ENCODE measurements around the gene SLC2A4.
A peak's percentile ranks its signal among the peaks of the same experiment; 100 is the strongest.

Gene SLC2A4

DNA sequence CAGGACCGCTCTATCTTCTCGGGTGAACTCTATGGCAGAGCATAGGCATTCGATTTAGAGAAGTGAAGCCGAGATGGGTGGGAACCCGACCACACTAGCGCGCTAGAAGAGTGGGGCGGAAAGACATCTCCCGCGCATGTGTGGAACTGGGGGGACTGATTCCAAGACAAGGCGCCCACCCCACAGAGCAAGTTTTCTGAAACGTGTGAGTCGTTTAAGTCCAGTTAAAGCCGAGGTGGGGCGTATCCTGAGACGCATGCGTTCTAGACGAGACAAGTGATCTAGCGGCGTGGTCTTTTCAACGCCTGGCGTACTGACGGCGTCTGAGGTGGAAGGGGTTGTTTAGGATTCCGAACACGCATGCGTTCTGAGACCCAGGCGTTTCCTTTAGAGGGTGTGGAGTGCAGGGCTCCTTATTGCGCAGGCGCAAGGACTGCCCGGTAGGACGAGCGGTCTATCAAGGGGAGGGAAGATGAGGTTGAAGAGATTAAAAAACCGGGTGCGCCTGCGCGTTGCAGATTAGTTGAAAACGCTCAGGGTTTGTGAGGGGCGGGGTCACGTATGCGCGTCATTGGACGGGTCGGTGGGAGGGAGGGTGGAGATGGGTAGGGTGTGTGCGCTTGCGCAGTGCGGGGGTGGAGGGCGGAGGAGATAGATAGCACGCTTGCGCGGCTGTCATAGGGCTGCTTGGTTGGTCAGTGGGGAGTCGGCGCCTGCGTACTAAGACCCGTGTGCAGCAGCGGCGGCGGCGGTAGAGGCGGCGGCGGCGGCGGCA, 25.6 kb downstream of the SLC2A4 start, which contains the start of gene EIF5A:
Gene EIF5A, plus strand, starts transcription at position 718 of the 775 bp plus-strand sequence. CDS start 2,008 bp downstream, outside the sequence.
- peak within 1 kb of the TSS; percentile 96 for H3K9ac ChIP-seq (ENCODE audit: low read length)
- H3K4me3 ChIP-seq (ENCODE audit: insufficient read depth, low read length, poor library complexity, severe bottlenecking) = peak within 1 kb of the TSS; percentile 86
- no peaks in the 10 kb centered on the region for H3K9me3 ChIP-seq (ENCODE audit: insufficient read depth, low read length)
- peak within 1 kb of the TSS; percentile 88 for H3K4me2 ChIP-seq (ENCODE audit: low read depth, low read length, poor library complexity, severe bottlenecking)
- H3K27me3 ChIP-seq (ENCODE audit: low read length) = no peaks in the 10 kb centered on the region
- H3K36me3 ChIP-seq (ENCODE audit: low read length) = peaks cover 24% of the 10 kb centered on the region
- H2AFZ ChIP-seq (ENCODE audit: low read depth, low read length, severe bottlenecking) = peak within 1 kb of the TSS; percentile 91
- peaks cover 38% of the 10 kb centered on the region for H3K79me2 ChIP-seq (ENCODE audit: insufficient read depth, low read length)
- H3K9me2 ChIP-seq (replicated peaks; ENCODE audit: insufficient read depth, low read length) = no peaks in the 10 kb centered on the region
- peaks cover 43% of the 10 kb centered on the region for H3F3A ChIP-seq (ENCODE audit: insufficient read depth)
- TF ChIP-seq EZH2phosphoT487 (conservative IDR thresholded peaks at IDR 0.05; ENCODE audit: low read length) = no peak
- TF ChIP-seq, protein P1, sequence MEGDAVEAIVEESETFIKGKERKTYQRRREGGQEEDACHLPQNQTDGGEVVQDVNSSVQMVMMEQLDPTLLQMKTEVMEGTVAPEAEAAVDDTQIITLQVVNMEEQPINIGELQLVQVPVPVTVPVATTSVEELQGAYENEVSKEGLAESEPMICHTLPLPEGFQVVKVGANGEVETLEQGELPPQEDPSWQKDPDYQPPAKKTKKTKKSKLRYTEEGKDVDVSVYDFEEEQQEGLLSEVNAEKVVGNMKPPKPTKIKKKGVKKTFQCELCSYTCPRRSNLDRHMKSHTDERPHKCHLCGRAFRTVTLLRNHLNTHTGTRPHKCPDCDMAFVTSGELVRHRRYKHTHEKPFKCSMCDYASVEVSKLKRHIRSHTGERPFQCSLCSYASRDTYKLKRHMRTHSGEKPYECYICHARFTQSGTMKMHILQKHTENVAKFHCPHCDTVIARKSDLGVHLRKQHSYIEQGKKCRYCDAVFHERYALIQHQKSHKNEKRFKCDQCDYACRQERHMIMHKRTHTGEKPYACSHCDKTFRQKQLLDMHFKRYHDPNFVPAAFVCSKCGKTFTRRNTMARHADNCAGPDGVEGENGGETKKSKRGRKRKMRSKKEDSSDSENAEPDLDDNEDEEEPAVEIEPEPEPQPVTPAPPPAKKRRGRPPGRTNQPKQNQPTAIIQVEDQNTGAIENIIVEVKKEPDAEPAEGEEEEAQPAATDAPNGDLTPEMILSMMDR (IDR thresholded peaks at IDR 0.05; ENCODE audit: insufficient read depth, low read length, poor library complexity, severe bottlenecking) = no peak
- H3K27ac ChIP-seq (ENCODE audit: low read depth, low read length) = peak within 1 kb of the TSS; percentile 93
- H4K20me1 ChIP-seq (ENCODE audit: low read depth, low read length) = peaks cover 19% of the 10 kb centered on the region

DNA sequence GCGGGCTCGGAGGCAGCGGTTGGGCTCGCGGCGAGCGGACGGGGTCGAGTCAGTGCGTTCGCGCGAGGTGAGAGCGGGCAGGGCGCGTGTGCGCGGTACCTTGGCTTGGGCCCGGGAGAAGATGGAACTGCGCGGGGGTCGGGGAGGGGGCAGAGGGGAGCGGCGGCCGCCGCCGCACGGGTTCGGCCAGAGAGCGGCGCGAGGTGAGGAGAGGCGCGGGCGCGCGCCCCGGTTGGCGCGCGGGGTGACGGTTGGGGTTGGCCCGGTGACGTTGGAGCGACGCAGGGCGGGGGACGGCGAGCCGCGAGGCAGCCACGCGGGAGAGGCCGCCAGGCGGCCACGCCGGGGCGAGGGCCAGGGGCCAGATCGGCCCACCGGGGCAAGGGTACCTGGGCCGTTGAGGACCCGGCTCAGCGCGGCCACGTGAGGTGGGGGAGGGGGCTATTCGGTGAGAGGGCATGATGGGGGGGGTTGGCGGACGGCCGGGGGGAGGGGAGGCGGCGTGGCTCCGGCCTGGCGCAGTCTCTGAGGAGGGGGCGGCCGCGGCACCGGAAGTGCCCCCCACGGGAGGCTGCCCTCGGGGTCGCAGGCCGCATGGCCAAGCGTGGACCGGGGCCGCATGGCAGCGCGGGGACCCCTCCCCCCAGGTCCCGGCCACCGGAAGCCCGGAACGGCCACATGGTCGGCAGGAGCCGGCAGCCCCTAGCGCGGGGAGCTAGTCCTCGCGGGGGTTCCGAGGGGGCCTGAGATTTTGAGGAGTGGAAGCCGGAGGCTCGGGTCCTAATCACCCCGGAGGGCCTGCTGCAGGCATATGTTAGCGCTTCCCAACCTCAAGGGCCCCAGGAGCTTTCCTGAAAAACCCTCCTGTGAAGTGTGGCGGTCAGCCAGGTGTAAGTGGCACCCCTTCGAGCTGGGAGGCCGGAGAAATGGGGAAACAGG, 26.4 kb downstream of the SLC2A4 start:
- H4K20me1 ChIP-seq (ENCODE audit: low read depth, low read length) = peaks cover 19% of the 10 kb centered on the region
- H3K9me3 ChIP-seq (ENCODE audit: insufficient read depth, low read length) = no peaks in the 10 kb centered on the region
- H3K4me3 ChIP-seq (ENCODE audit: insufficient read depth, low read length, poor library complexity, severe bottlenecking) = peak overlapping the region; percentile 86
- H3K9ac ChIP-seq (ENCODE audit: low read length) = peak overlapping the region; percentile 96
- no peaks in the 10 kb centered on the region for H3K27me3 ChIP-seq (ENCODE audit: low read length)
- peaks cover 38% of the 10 kb centered on the region for H3K79me2 ChIP-seq (ENCODE audit: insufficient read depth, low read length)
- H3K36me3 ChIP-seq (ENCODE audit: low read length) = peaks cover 24% of the 10 kb centered on the region
- H3K9me2 ChIP-seq (replicated peaks; ENCODE audit: insufficient read depth, low read length) = no peaks in the 10 kb centered on the region
- peaks cover 51% of the 10 kb centered on the region for H3F3A ChIP-seq (ENCODE audit: insufficient read depth)
- H2AFZ ChIP-seq (ENCODE audit: low read depth, low read length, severe bottlenecking) = no peak overlapping the region
- peak overlapping the region; percentile 93 for H3K27ac ChIP-seq (ENCODE audit: low read depth, low read length)
- H3K4me2 ChIP-seq (ENCODE audit: low read depth, low read length, poor library complexity, severe bottlenecking) = peak overlapping the region; percentile 88
- TF ChIP-seq, protein P1 (IDR thresholded peaks at IDR 0.05; ENCODE audit: insufficient read depth, low read length, poor library complexity, severe bottlenecking) = no peak
- TF ChIP-seq EZH2phosphoT487 (conservative IDR thresholded peaks at IDR 0.05; ENCODE audit: low read length) = no peak

DNA sequence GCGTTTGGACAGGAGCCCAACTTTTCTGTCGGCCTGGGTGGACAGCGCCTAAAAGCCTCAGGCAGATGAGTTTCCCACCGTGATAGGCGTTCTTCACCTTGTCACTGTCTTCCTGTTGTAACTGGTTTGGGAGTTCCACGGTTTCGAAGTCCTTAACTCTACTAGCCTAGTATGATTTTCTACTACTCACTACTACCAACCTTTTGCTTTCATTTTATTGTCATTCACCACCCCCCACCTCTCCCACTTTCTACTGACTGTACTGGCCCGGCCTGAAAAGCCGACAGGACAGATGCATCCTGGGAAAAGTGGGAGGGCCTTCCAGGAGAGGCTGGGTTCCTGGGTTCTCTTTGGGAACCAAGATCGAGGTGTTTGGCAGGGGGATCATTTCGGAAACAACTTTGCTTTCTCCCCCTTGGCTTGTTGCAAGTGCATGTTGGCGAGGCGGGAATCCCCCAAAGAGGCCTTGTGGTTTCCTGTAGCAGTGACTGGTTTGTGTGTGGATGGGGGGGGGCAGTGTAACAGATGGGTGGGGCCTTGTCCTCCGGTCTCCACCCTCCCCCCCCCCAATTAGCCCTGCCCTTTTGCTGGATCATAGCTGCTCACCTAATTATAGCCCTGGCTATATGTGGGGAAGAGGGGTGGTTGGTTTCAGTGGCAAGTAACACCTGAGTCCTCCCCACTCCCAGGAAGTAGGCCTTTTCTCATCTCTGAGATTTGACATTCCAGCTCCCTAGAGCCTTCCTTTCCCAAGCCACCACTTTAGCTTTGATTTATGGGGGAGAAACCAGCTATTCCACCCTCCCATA, 27.3 kb downstream of the SLC2A4 start:
- Histone ChIP-seq H3K27me3 (ENCODE audit: low read length) (no peaks in the 10 kb centered on the region), H4K20me1 (ENCODE audit: low read depth, low read length) (peaks cover 19% of the 10 kb centered on the region), H3F3A (ENCODE audit: insufficient read depth) (peaks cover 60% of the 10 kb centered on the region), H2AFZ (ENCODE audit: low read depth, low read length, severe bottlenecking) (no peak overlapping the region), H3K9ac (ENCODE audit: low read length) (peak overlapping the region; percentile 96), H3K79me2 (ENCODE audit: insufficient read depth, low read length) (peaks cover 38% of the 10 kb centered on the region), H3K9me2 (replicated peaks; ENCODE audit: insufficient read depth, low read length) (no peaks in the 10 kb centered on the region), H3K4me2 (ENCODE audit: low read depth, low read length, poor library complexity, severe bottlenecking) (peak overlapping the region; percentile 88), H3K9me3 (ENCODE audit: insufficient read depth, low read length) (no peaks in the 10 kb centered on the region), H3K27ac (ENCODE audit: low read depth, low read length) (peak overlapping the region; percentile 93), H3K4me3 (ENCODE audit: insufficient read depth, low read length, poor library complexity, severe bottlenecking) (peak overlapping the region; percentile 86), H3K36me3 (ENCODE audit: low read length) (peaks cover 24% of the 10 kb centered on the region)
- TF ChIP-seq, protein P1 (IDR thresholded peaks at IDR 0.05; ENCODE audit: insufficient read depth, low read length, poor library complexity, severe bottlenecking) = no peak
- no peak for TF ChIP-seq EZH2phosphoT487 (conservative IDR thresholded peaks at IDR 0.05; ENCODE audit: low read length)

Data from SU-DHL-6 (cell line).